Measurements from ENCODE around the gene CABLES1. TPM values are rescaled to one million over a fixed set of nuclear protein-coding genes. Genes with fewer than 3 reads are reported as not detected.

Gene CABLES1
- total RNA-seq, 1 donor from 2014 or later = 50.9 TPM

GRCh38 chr18:23143016-23143814, 7.9 kb downstream of the CABLES1 start:
- DNase-seq (ENCODE audit: extremely low spot score, unreplicated experiment) = no peak
- TF ChIP-seq CTCF (IDR thresholded peaks at IDR 0.05) = no peak
- Mint-ChIP-seq H3K4me3 (ENCODE audit: unreplicated experiment) (peak overlapping the region; percentile 46), H3K27me3 (ENCODE audit: unreplicated experiment) (no peaks in the 10 kb centered on the region), H3K36me3 (ENCODE audit: unreplicated experiment) (peaks cover 11% of the 10 kb centered on the region), H3K4me1 (ENCODE audit: unreplicated experiment) (peaks cover 61% of the 10 kb centered on the region), H3K9me3 (ENCODE audit: unreplicated experiment) (no peaks in the 10 kb centered on the region), H3K27ac (ENCODE audit: unreplicated experiment) (peak overlapping the region; percentile 86)

- peaks cover 54% of the 10 kb centered on the region for H3K4me1 Mint-ChIP-seq (ENCODE audit: unreplicated experiment)
- no peaks in the 10 kb centered on the region for H3K27me3 Mint-ChIP-seq (ENCODE audit: unreplicated experiment)
- peaks cover 13% of the 10 kb centered on the region for H3K36me3 Mint-ChIP-seq (ENCODE audit: unreplicated experiment)
- peak overlapping the region; percentile 86 for H3K27ac Mint-ChIP-seq (ENCODE audit: unreplicated experiment)
- no peak for TF ChIP-seq CTCF (IDR thresholded peaks at IDR 0.05)
- peak overlapping the region; percentile 46 for H3K4me3 Mint-ChIP-seq (ENCODE audit: unreplicated experiment)
- no peaks in the 10 kb centered on the region for H3K9me3 Mint-ChIP-seq (ENCODE audit: unreplicated experiment)
- DNase-seq (ENCODE audit: extremely low spot score, unreplicated experiment) = no peak
Measured at GRCh38 chr18:23143815-23144261, 8.6 kb downstream of the CABLES1 start.

- Mint-ChIP-seq H3K9me3 (ENCODE audit: unreplicated experiment) (no peaks in the 10 kb centered on the region), H3K27ac (ENCODE audit: unreplicated experiment) (peak overlapping the region; percentile 86), H3K27me3 (ENCODE audit: unreplicated experiment) (no peaks in the 10 kb centered on the region), H3K4me3 (ENCODE audit: unreplicated experiment) (no peak overlapping the region), H3K36me3 (ENCODE audit: unreplicated experiment) (peaks cover 10% of the 10 kb centered on the region), H3K4me1 (ENCODE audit: unreplicated experiment) (peaks cover 52% of the 10 kb centered on the region)
- no peak for TF ChIP-seq CTCF (IDR thresholded peaks at IDR 0.05)
- DNase-seq (ENCODE audit: extremely low spot score, unreplicated experiment) = no peak
Measured at GRCh38 chr18:23144640-23145039, 9.4 kb downstream of the CABLES1 start.

- Mint-ChIP-seq H3K27me3 (ENCODE audit: unreplicated experiment) (no peaks in the 10 kb centered on the region), H3K9me3 (ENCODE audit: unreplicated experiment) (no peaks in the 10 kb centered on the region), H3K36me3 (ENCODE audit: unreplicated experiment) (peaks cover 7% of the 10 kb centered on the region), H3K27ac (ENCODE audit: unreplicated experiment) (no peak overlapping the region), H3K4me1 (ENCODE audit: unreplicated experiment) (peaks cover 43% of the 10 kb centered on the region), H3K4me3 (ENCODE audit: unreplicated experiment) (no peak overlapping the region)
- no peak for DNase-seq (ENCODE audit: extremely low spot score, unreplicated experiment)
- no peak for TF ChIP-seq CTCF (IDR thresholded peaks at IDR 0.05)
Measured at GRCh38 chr18:23145621-23146020, 10.3 kb downstream of the CABLES1 start.

GRCh38 chr18:23146861-23147469, 11.7 kb downstream of the CABLES1 start:
- peaks cover 13% of the 10 kb centered on the region for H3K36me3 Mint-ChIP-seq (ENCODE audit: unreplicated experiment)
- TF ChIP-seq CTCF (IDR thresholded peaks at IDR 0.05) = no peak
- H3K4me1 Mint-ChIP-seq (ENCODE audit: unreplicated experiment) = peaks cover 34% of the 10 kb centered on the region
- no peaks in the 10 kb centered on the region for H3K9me3 Mint-ChIP-seq (ENCODE audit: unreplicated experiment)
- H3K27me3 Mint-ChIP-seq (ENCODE audit: unreplicated experiment) = no peaks in the 10 kb centered on the region
- no peak overlapping the region for H3K4me3 Mint-ChIP-seq (ENCODE audit: unreplicated experiment)
- DNase-seq (ENCODE audit: extremely low spot score, unreplicated experiment) = no peak
- H3K27ac Mint-ChIP-seq (ENCODE audit: unreplicated experiment) = no peak overlapping the region

Data from osteocyte (in vitro differentiated cells).